ENCODE results near the gene A2M.

DNA sequence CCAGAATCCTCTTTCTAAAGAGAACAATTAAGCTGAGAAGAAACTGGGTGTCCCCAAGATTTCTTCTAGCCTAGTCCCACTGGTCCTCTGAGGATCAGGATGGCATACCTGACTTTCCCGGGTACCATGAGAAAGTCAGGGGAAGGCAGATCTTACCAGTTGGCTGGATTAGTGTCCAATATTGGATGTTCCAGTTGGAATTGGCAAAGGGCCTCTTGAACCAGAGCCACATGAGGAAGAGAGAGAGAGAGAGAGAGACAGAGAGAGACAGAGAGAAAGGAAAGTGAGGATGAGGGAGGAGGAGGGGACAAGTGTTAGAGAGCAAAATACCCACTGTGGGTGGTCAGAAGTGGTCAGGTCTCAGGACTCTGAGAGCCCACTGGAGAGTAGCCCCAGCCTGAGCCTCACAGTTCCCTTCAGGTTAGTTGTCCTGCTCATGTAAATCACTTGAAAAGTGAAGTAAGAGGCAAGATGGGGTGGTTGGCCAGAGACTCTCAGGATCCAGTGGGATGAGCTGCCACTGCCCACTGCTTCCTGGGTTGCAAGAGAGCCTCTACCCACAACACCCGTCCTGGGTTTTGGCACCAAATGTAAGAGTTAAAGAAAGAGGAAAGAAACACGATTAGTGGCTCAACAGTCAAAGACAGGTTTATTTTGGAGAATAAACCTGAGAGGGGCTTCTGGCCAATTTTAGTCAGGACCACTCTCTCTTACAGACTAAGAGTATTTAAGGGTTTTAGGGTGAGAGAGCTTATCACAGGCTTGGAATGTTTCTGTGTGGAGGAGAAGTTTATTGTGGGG is 28.4 kb upstream of the A2M start:
- TF ChIP-seq EZH2 (optimal IDR thresholded peaks at IDR 0.05; ENCODE audit: low read depth, low read length) = no peak
- TF ChIP-seq EZH2phosphoT487 (IDR thresholded peaks at IDR 0.05; ENCODE audit: low read length) = no peak
- TF ChIP-seq, protein P1, sequence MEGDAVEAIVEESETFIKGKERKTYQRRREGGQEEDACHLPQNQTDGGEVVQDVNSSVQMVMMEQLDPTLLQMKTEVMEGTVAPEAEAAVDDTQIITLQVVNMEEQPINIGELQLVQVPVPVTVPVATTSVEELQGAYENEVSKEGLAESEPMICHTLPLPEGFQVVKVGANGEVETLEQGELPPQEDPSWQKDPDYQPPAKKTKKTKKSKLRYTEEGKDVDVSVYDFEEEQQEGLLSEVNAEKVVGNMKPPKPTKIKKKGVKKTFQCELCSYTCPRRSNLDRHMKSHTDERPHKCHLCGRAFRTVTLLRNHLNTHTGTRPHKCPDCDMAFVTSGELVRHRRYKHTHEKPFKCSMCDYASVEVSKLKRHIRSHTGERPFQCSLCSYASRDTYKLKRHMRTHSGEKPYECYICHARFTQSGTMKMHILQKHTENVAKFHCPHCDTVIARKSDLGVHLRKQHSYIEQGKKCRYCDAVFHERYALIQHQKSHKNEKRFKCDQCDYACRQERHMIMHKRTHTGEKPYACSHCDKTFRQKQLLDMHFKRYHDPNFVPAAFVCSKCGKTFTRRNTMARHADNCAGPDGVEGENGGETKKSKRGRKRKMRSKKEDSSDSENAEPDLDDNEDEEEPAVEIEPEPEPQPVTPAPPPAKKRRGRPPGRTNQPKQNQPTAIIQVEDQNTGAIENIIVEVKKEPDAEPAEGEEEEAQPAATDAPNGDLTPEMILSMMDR (IDR thresholded peaks at IDR 0.05; ENCODE audit: low read length) = no peak
